ENCODE results near the gene MBD3L3. TPM values are rescaled to one million over a fixed set of nuclear protein-coding genes. Genes with fewer than 3 reads are reported as not detected.

Gene MBD3L3
- total and polyA plus RNA-seq, 2 of the 4 experiments (the other 2 are of a cell fraction) = not detected

DNA sequence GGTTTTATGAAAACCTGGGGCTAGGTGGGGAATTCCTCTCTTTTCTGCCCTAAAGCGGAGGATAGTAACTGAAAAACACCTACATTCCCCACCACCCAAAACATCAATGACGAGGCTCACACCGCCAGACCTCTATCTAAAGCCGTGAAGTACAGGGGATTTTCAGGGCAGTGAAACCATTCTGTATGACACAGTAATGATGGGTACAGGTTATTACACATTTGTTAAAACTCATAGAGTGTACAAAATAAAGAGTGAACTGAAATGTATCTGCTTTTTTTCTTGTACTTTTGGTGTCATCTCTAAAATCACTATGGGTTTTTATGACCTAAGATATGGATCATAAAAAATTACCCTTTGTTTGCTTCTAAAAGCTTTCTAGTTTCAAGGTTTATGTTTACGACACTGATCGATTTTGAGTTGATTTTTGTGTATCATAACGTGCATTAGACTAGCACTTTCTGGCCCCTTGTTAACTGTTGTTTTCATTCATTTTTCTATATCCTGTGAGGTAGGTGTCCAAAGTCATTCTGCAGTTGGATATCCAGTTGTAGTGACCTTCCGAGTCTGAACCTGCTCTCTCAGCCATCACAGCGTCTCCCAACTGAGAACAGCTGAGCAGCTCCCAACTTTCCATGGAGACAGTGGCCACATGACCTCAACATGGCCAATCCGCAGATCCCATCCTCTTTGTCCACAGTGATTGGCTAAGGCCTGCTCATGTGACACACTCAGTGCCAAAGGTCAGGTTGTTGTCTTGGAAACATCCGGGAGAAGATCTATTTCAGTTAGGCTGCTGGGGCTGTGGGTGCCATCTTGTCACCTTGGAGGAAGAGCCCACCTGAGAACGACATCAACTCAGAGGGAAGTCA is 47.5 kb downstream of the MBD3L3 start:
- no peak overlapping the region for H2AK9ac ChIP-seq (replicated peaks; ENCODE audit: low read depth, low read length, poor library complexity)
- ChIA-PET CTCF (no interaction called here), POLR2A (ENCODE audit: unreplicated experiment) (no interaction called here)
- intact Hi-C loops (cut with micrococcal nuclease) = no loop called here
- TF ChIP-seq BHLHE40 (IDR thresholded peaks at IDR 0.05; ENCODE audit: low read depth, low read length) (no peak), CEBPB (IDR thresholded peaks at IDR 0.05; ENCODE audit: low read depth, low read length) (no peak), NFE2L2 (IDR thresholded peaks at IDR 0.05; ENCODE audit: low read depth, low read length) (no peak), MAZ (IDR thresholded peaks at IDR 0.05; ENCODE audit: borderline replicate concordance, low read depth, low read length) (no peak), SMC3 (IDR thresholded peaks at IDR 0.05; ENCODE audit: low read depth, low read length) (no peak)
- TF ChIP-seq, protein P1, sequence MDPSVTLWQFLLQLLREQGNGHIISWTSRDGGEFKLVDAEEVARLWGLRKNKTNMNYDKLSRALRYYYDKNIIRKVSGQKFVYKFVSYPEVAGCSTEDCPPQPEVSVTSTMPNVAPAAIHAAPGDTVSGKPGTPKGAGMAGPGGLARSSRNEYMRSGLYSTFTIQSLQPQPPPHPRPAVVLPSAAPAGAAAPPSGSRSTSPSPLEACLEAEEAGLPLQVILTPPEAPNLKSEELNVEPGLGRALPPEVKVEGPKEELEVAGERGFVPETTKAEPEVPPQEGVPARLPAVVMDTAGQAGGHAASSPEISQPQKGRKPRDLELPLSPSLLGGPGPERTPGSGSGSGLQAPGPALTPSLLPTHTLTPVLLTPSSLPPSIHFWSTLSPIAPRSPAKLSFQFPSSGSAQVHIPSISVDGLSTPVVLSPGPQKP (IDR thresholded peaks at IDR 0.05; ENCODE audit: borderline replicate concordance, low read depth, low read length) = no peak
- TF ChIP-seq, protein P2, sequence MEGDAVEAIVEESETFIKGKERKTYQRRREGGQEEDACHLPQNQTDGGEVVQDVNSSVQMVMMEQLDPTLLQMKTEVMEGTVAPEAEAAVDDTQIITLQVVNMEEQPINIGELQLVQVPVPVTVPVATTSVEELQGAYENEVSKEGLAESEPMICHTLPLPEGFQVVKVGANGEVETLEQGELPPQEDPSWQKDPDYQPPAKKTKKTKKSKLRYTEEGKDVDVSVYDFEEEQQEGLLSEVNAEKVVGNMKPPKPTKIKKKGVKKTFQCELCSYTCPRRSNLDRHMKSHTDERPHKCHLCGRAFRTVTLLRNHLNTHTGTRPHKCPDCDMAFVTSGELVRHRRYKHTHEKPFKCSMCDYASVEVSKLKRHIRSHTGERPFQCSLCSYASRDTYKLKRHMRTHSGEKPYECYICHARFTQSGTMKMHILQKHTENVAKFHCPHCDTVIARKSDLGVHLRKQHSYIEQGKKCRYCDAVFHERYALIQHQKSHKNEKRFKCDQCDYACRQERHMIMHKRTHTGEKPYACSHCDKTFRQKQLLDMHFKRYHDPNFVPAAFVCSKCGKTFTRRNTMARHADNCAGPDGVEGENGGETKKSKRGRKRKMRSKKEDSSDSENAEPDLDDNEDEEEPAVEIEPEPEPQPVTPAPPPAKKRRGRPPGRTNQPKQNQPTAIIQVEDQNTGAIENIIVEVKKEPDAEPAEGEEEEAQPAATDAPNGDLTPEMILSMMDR (conservative IDR thresholded peaks at IDR 0.05; ENCODE audit: low read depth, low read length) = no peak
- H3K79me1 ChIP-seq (ENCODE audit: low read depth in 1 of 2, low read length in 2 of 2) = no peaks in the 10 kb centered on the region
- H3K9me3 ChIP-seq (ENCODE audit: control insufficient read depth, insufficient read depth, low read length) = peaks cover 15% of the 10 kb centered on the region
- H4K8ac ChIP-seq (ENCODE audit: low read depth in 2 of 2, low read length in 2 of 2) = no peak overlapping the region
- in situ Hi-C loops (cut with MboI; ENCODE audit: low sequenced_read_pairs) = no loop called here
- H4K5ac ChIP-seq (ENCODE audit: low read depth, low read length) = no peak overlapping the region
- H4K20me1 ChIP-seq (ENCODE audit: insufficient read depth, low read length) = no peaks in the 10 kb centered on the region
- H3K18ac ChIP-seq (ENCODE audit: low read depth, low read length) = no peak overlapping the region
- H3K14ac ChIP-seq (replicated peaks; ENCODE audit: low read depth, low read length) = no peak overlapping the region
- no peak overlapping the region for H4K91ac ChIP-seq (ENCODE audit: insufficient read depth, low read depth, low read length)
- DNase-seq = no peak
- H3K9ac ChIP-seq (ENCODE audit: low read depth, low read length) = no peak overlapping the region
- H2BK15ac ChIP-seq (ENCODE audit: low read depth, low read length) = no peak overlapping the region
- H3K4me3 ChIP-seq (ENCODE audit: insufficient read depth, low read depth, low read length) = no peak overlapping the region
- H2BK5ac ChIP-seq (ENCODE audit: low read depth, low read length, poor library complexity, severe bottlenecking) = no peak overlapping the region
- no peaks in the 10 kb centered on the region for H3K27me3 ChIP-seq (ENCODE audit: control insufficient read depth, insufficient read depth, low read length)
- no peak for ATAC-seq (ENCODE audit: low read depth)
- no peak overlapping the region for H2BK20ac ChIP-seq (ENCODE audit: low read depth, low read length)
- H3K27ac ChIP-seq (ENCODE audit: insufficient read depth, low read length) = no peak overlapping the region
- BruUV-seq (replicated peaks) = no TSS peak
- no peaks in the 10 kb centered on the region for H3K9me1 ChIP-seq (ENCODE audit: insufficient read depth, low read length)
- dilution Hi-C loops (cut with HindIII; ENCODE audit: low sequenced_read_pairs, unreplicated experiment) = no loop called here
- no peaks in the 10 kb centered on the region for H3K4me1 ChIP-seq (ENCODE audit: control insufficient read depth, insufficient read depth, low read length)
- H2AK5ac ChIP-seq (ENCODE audit: low read depth, low read length) = no peak overlapping the region
- no peaks in the 10 kb centered on the region for H3K36me3 ChIP-seq (ENCODE audit: control insufficient read depth, insufficient read depth, low read length)
- H3K23ac ChIP-seq (ENCODE audit: low read depth, low read length) = no peak overlapping the region
- no peak overlapping the region for H3K4ac ChIP-seq (ENCODE audit: low read depth, low read length)
- 67% methylated on average over 3 of the region's 12 CpGs; no CpG with 5 or more reads in 1 of the 2 experiments for WGBS, 2 experiments (ENCODE audit: extremely low coverage in 2 of 2, insufficient read length in 1 of 2)
- no peak overlapping the region for H2AFZ ChIP-seq (replicated peaks; ENCODE audit: low read length, poor library complexity)
- H2BK120ac ChIP-seq (ENCODE audit: low read depth, low read length) = no peak overlapping the region
- no peak overlapping the region for H3K4me2 ChIP-seq (ENCODE audit: low read depth, low read length)
- no peak overlapping the region for H3K56ac ChIP-seq (ENCODE audit: extremely low read depth, insufficient read depth, low read length)

All from IMR-90 (cell line).